Liver (tissue), 9 donors: ENCODE results near the gene ATP5F1D. TPM values are rescaled to one million over a fixed set of nuclear protein-coding genes. Genes with fewer than 3 reads are reported as not detected.

ENCODE experiments used
- DNase-seq: peaks from one replicate; pipeline ENCODE4 v3.0.0-alpha.2; 2017; ENCODE audit warnings: low spot score
- H3K27ac ChIP-seq, 2 donors: one replicate each; pipeline ENCODE4 v1.7.0; 2013; ENCODE audit warnings: inconsistent platforms in 2 of 2, low read length in 2 of 2, control low read depth in 1 of 2, low read depth in 1 of 2, mild to moderate bottlenecking in 1 of 2
- H3K27me3 ChIP-seq, 4 donors: one replicate each; pipeline versions ENCODE4 v1.6.1 to v1.7.0; 2013; ENCODE audit warnings: low read length in 3 of 4, inconsistent platforms in 1 of 4, mild to moderate bottlenecking in 1 of 4, moderate library complexity in 1 of 4; ENCODE audit not compliant: control insufficient read depth in 4 of 4, insufficient read depth in 4 of 4
- H3K36me3 ChIP-seq, 4 donors: one replicate each; pipeline versions ENCODE4 v1.6.1 to v1.7.0; 2013; ENCODE audit warnings: low read length in 3 of 4, mild to moderate bottlenecking in 3 of 4, low read depth in 1 of 4, moderate library complexity in 1 of 4; ENCODE audit not compliant: control insufficient read depth in 4 of 4, insufficient read depth in 3 of 4
- H3K4me1 ChIP-seq, 4 donors: one replicate each; pipeline versions ENCODE4 v1.6.1 to v1.7.0; 2013; ENCODE audit warnings: low read length in 3 of 4, mild to moderate bottlenecking in 3 of 4, moderate library complexity in 1 of 4; ENCODE audit not compliant: control insufficient read depth in 4 of 4, insufficient read depth in 4 of 4
- H3K4me3 ChIP-seq, 3 donors: one replicate each; pipeline versions ENCODE4 v1.6.1 to v1.7.0; 2013; ENCODE audit warnings: low read length in 3 of 3, control low read depth in 1 of 3, low read depth in 1 of 3, mild to moderate bottlenecking in 1 of 3
- H3K9ac ChIP-seq, 2 donors: one replicate each; pipeline ENCODE4 v1.7.0; 2013; ENCODE audit warnings: low read length in 2 of 2, mild to moderate bottlenecking in 2 of 2, moderate library complexity in 2 of 2, control low read depth in 1 of 2, low read depth in 1 of 2
- H3K9me3 ChIP-seq, 4 donors: one replicate each; pipeline versions ENCODE4 v1.6.1 to v1.7.0; 2013; ENCODE audit warnings: low read length in 3 of 4; ENCODE audit not compliant: control insufficient read depth in 4 of 4
- EGR1 ChIP-seq, 2 donors: IDR thresholded peaks; 2 replicates each; pipeline ENCODE4 v1.6.1; 2016 to 2018; ENCODE audit warnings: antibody characterized with exemption in 2 of 2, low read depth in 2 of 2
- FOXA1 ChIP-seq: IDR thresholded peaks from 2 replicates; pipeline ENCODE4 v1.6.1; 2016; ENCODE audit warnings: antibody characterized with exemption
- FOXA2 ChIP-seq: IDR thresholded peaks from 2 replicates; pipeline ENCODE4 v1.6.1; 2016; ENCODE audit warnings: antibody characterized with exemption
- GABPA ChIP-seq, 2 donors: IDR thresholded peaks in 1 of 2; conservative IDR thresholded peaks in 1 of 2; 2 replicates each; pipeline ENCODE4 v1.6.1; 2016; ENCODE audit warnings: antibody characterized with exemption in 2 of 2, mild to moderate bottlenecking in 1 of 2, moderate library complexity in 1 of 2
- HNF4A ChIP-seq, 2 donors: conservative IDR thresholded peaks; 2 replicates each; pipeline ENCODE4 v1.6.1; 2016; ENCODE audit warnings: antibody characterized with exemption in 2 of 2, mild to moderate bottlenecking in 2 of 2
- HNF4G ChIP-seq: IDR thresholded peaks from 2 replicates; pipeline ENCODE4 v1.6.1; 2016; ENCODE audit warnings: antibody characterized with exemption
- JUND ChIP-seq, 2 donors: IDR thresholded peaks; 2 replicates each; pipeline ENCODE4 v1.6.1; 2016; ENCODE audit warnings: antibody characterized with exemption in 2 of 2
- NR2F2 ChIP-seq: IDR thresholded peaks from 2 replicates; pipeline ENCODE4 v1.6.1; 2016; ENCODE audit warnings: antibody characterized with exemption
- RAD21 ChIP-seq, 2 donors: IDR thresholded peaks; 2 replicates each; pipeline ENCODE4 v1.6.1; 2016; ENCODE audit warnings: antibody characterized with exemption in 2 of 2, mild to moderate bottlenecking in 2 of 2
- RXRA ChIP-seq, 2 donors: IDR thresholded peaks; 2 replicates each; pipeline ENCODE4 v1.6.1; 2017 to 2018; ENCODE audit warnings: antibody characterized with exemption in 2 of 2, mild to moderate bottlenecking in 1 of 2
- SP1 ChIP-seq: IDR thresholded peaks from 2 replicates; pipeline ENCODE4 v1.6.1; 2018; ENCODE audit warnings: antibody characterized with exemption, mild to moderate bottlenecking
- TAF1 ChIP-seq: conservative IDR thresholded peaks from 2 replicates; pipeline ENCODE4 v1.6.1; 2016; ENCODE audit warnings: antibody characterized with exemption, mild to moderate bottlenecking
- YY1 ChIP-seq: IDR thresholded peaks from 2 replicates; pipeline ENCODE4 v1.6.1; 2016; ENCODE audit warnings: antibody characterized with exemption, mild to moderate bottlenecking
- WGBS: extraction: QIAGEN DNeasy Blood & Tissue Kit; methylation state at CpG from one replicate; pipeline ENCODE4 v1.1.7; 2013; 5-methylcytosine and 5-hydroxymethylcytosine counted together
- polyA plus RNA-seq, 2 donors: library from polyadenylated mRNA; stranded (reverse) in 1 of 2; unstranded in 1 of 2; fragments of 200-250 nt in 1 of 2; fragments of >200 nt in 1 of 2; fragmentation: Nextera tagmentation in 1 of 2; extraction: Ambion mirVana in 1 of 2; gene quantifications; one replicate each; pipeline versions ENCODE4 v1.2.1 to v1.2.3, GENCODE V29; 2013 to 2015
- total RNA-seq, 2 donors: library from RNA; depleted of rRNA; stranded (reverse); fragments of >200 nt; gene quantifications; one replicate each; pipeline ENCODE4 v1.2.3, GENCODE V29; 2014
- TF ChIP-seq, protein P1 (sequence below): IDR thresholded peaks from 2 replicates; pipeline ENCODE4 v1.6.1; 2016; ENCODE audit warnings: antibody characterized with exemption
- TF ChIP-seq, protein P2 (sequence below): IDR thresholded peaks from 2 replicates; pipeline ENCODE4 v1.6.1; 2016; ENCODE audit warnings: antibody characterized with exemption, mild to moderate bottlenecking
- TF ChIP-seq, protein P3 (sequence below): IDR thresholded peaks from 2 replicates; pipeline ENCODE4 v1.6.1; 2016; ENCODE audit warnings: antibody characterized with exemption
- TF ChIP-seq, protein P4 (sequence below): IDR thresholded peaks from 2 replicates; pipeline ENCODE4 v1.6.1; 2016; ENCODE audit warnings: antibody characterized with exemption
- TF ChIP-seq, protein P5 (sequence below): fragments of 150-350 bp; IDR thresholded peaks from 2 replicates; pipeline ENCODE4 v1.5.1; 2017; ENCODE audit warnings: improper control_type of control experiment, low read depth, low read length; ENCODE audit not compliant: missing input control
- donor health status: healthy.
- donor health status: healthy.
- donor health status: healthy.
- donor health status: healthy.
- donor health status: healthy.

ATP5F1D gene
- total and polyA plus RNA-seq, 4 donors, result 20.2 to 315 (median 145) TPM

DNA sequence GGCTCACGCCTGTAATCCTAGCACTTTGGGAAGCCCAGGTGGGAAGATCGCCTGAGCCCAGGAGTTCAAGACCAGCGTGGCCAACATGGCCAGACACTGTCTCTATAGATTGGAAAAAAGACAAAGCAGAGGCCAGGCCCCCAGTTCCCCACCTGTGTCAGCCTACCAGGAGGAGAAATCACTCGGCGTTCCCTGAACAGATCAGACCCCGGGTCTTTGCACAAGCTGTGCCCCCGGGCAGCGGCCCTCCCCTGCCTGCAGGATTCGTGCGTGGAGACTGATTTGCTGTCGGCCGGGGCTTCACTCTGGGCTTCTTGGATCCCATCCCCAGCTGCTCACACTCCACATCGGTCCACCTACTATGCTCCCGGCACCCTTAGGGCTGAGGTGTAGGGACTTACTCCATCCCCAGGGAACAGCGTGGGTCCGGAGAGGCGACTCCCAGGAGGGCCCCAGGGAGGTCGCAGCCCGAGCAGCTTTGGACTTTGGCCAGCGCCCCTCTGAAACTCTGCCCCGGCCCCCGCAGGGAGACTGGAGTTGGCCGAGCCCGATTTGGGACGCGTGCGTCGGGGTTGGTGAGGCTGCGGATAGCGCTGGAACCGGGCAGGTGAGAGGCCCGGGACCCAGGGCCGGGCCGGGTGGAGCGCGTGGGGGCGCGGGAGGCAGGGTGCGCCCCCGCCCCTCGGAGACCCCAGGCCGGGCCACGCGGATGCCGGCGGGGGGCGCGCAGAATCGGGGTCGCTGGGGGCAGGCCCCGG lies 43.6 kb downstream of the ATP5F1D start:
- no peak for DNase-seq
- TF ChIP-seq RAD21 (IDR thresholded peaks at IDR 0.05) (no peak), NR2F2 (no peak), TAF1 (no peak), YY1 (no peak), GABPA (IDR thresholded peaks at IDR 0.05 in 1 of 2, conservative IDR thresholded peaks at IDR 0.05 in 1 of 2) (no peak), EGR1 (IDR thresholded peaks at IDR 0.05; ENCODE audit: low read depth in 2 of 2) (no peak), HNF4G (no peak), JUND (IDR thresholded peaks at IDR 0.05) (no peak), RXRA (IDR thresholded peaks at IDR 0.05) (no peak), FOXA1 (no peak), FOXA2 (no peak), HNF4A (conservative IDR thresholded peaks at IDR 0.05) (no peak), SP1 (no peak)
- TF ChIP-seq, protein P1, sequence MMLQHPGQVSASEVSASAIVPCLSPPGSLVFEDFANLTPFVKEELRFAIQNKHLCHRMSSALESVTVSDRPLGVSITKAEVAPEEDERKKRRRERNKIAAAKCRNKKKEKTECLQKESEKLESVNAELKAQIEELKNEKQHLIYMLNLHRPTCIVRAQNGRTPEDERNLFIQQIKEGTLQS, result no peak
- TF ChIP-seq, protein P2, sequence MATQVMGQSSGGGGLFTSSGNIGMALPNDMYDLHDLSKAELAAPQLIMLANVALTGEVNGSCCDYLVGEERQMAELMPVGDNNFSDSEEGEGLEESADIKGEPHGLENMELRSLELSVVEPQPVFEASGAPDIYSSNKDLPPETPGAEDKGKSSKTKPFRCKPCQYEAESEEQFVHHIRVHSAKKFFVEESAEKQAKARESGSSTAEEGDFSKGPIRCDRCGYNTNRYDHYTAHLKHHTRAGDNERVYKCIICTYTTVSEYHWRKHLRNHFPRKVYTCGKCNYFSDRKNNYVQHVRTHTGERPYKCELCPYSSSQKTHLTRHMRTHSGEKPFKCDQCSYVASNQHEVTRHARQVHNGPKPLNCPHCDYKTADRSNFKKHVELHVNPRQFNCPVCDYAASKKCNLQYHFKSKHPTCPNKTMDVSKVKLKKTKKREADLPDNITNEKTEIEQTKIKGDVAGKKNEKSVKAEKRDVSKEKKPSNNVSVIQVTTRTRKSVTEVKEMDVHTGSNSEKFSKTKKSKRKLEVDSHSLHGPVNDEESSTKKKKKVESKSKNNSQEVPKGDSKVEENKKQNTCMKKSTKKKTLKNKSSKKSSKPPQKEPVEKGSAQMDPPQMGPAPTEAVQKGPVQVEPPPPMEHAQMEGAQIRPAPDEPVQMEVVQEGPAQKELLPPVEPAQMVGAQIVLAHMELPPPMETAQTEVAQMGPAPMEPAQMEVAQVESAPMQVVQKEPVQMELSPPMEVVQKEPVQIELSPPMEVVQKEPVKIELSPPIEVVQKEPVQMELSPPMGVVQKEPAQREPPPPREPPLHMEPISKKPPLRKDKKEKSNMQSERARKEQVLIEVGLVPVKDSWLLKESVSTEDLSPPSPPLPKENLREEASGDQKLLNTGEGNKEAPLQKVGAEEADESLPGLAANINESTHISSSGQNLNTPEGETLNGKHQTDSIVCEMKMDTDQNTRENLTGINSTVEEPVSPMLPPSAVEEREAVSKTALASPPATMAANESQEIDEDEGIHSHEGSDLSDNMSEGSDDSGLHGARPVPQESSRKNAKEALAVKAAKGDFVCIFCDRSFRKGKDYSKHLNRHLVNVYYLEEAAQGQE, result no peak
- TF ChIP-seq, protein P3, sequence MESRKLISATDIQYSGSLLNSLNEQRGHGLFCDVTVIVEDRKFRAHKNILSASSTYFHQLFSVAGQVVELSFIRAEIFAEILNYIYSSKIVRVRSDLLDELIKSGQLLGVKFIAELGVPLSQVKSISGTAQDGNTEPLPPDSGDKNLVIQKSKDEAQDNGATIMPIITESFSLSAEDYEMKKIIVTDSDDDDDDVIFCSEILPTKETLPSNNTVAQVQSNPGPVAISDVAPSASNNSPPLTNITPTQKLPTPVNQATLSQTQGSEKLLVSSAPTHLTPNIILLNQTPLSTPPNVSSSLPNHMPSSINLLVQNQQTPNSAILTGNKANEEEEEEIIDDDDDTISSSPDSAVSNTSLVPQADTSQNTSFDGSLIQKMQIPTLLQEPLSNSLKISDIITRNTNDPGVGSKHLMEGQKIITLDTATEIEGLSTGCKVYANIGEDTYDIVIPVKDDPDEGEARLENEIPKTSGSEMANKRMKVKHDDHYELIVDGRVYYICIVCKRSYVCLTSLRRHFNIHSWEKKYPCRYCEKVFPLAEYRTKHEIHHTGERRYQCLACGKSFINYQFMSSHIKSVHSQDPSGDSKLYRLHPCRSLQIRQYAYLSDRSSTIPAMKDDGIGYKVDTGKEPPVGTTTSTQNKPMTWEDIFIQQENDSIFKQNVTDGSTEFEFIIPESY, result no peak
- TF ChIP-seq, protein P4, sequence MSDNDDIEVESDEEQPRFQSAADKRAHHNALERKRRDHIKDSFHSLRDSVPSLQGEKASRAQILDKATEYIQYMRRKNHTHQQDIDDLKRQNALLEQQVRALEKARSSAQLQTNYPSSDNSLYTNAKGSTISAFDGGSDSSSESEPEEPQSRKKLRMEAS, result no peak
- TF ChIP-seq, protein P5, sequence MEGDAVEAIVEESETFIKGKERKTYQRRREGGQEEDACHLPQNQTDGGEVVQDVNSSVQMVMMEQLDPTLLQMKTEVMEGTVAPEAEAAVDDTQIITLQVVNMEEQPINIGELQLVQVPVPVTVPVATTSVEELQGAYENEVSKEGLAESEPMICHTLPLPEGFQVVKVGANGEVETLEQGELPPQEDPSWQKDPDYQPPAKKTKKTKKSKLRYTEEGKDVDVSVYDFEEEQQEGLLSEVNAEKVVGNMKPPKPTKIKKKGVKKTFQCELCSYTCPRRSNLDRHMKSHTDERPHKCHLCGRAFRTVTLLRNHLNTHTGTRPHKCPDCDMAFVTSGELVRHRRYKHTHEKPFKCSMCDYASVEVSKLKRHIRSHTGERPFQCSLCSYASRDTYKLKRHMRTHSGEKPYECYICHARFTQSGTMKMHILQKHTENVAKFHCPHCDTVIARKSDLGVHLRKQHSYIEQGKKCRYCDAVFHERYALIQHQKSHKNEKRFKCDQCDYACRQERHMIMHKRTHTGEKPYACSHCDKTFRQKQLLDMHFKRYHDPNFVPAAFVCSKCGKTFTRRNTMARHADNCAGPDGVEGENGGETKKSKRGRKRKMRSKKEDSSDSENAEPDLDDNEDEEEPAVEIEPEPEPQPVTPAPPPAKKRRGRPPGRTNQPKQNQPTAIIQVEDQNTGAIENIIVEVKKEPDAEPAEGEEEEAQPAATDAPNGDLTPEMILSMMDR, result no peak
- Histone ChIP-seq H3K9ac (peak overlapping the region in 1 of 2 donors; percentile 37), H3K4me3 (peak overlapping the region in 1 of 3 donors; percentile 73), H3K27me3 (no peaks in the 10 kb centered on the region), H3K36me3 (no peaks in the 10 kb centered on the region), H3K4me1 (peaks cover 15 to 53% (median 34%) of the 10 kb centered on the region in 4 donors), H3K27ac (peak overlapping the region; percentile 82 to 90), H3K9me3 (no peaks in the 10 kb centered on the region)
- 25% methylated on average over 51 of the region's 51 CpGs for WGBS
